Epithelial cell of proximal tubule (primary cell): ENCODE data around the gene POMGNT2. TPM values are rescaled to one million over a fixed set of nuclear protein-coding genes. Genes with fewer than 3 reads are reported as not detected.

ENCODE experiments used
- DNase-seq: peaks from one replicate; pipeline ENCODE4 v3.0.0-alpha.2; 2011; ENCODE audit warnings: low read depth
- H3K4me3 ChIP-seq: 2 replicates; pipeline ENCODE4 v1.5.1; 2011; ENCODE audit warnings: low read depth, mild to moderate bottlenecking, low read length
- total RNA-seq: library from RNA; depleted of rRNA; stranded (reverse); fragments of >200 nt; gene quantifications from 2 replicates; pipeline ENCODE4 v1.2.3, GENCODE V29; 2015
- TF ChIP-seq, protein P1 (sequence below): conservative IDR thresholded peaks from 2 replicates; pipeline ENCODE4 v1.5.1; 2012; ENCODE audit warnings: low read depth, mild to moderate bottlenecking, low read length

Gene POMGNT2
- total RNA-seq, 1 donor from 2014 or later, result 16.1 TPM

DNA sequence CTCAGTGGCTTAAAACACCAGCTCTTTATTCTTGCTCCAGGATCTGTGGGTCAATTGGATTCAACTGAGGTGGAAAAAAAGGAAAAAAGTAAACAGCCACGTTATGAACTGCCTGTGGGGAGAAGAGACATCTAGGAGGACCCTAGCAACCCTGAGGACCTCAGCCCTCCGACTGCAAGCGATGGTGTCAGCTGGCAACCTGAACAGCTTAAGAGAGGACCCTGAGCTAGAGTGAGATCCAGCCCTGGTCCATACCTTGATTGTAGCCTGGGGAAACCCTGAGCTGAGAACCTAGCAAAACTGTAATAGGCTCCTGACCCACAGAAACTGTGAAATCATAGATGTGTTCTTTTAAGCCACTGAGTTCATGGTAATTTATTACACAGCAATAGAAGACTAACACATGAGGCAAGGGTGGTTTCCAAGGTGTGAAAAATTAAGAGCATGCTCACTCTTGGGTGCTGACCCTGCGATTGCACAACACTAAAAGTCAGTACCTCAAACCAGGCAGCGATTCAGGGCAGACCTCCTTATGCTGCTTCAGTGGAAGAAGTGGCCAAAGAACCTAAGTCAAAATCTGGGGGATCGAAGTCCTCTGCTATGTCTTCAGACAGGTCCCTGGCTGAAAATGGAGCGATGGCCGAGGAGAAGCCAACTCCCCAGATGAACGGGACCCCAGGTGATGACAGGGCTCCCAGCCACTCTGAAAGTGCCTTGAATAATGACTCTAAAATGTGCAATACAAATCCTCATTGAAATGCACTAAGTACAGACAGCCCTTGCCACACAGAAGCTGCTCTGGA, 69.1 kb downstream of the POMGNT2 start:
- DNase-seq, result no peak
- H3K4me3 ChIP-seq, result no peak overlapping the region
- TF ChIP-seq, protein P1, sequence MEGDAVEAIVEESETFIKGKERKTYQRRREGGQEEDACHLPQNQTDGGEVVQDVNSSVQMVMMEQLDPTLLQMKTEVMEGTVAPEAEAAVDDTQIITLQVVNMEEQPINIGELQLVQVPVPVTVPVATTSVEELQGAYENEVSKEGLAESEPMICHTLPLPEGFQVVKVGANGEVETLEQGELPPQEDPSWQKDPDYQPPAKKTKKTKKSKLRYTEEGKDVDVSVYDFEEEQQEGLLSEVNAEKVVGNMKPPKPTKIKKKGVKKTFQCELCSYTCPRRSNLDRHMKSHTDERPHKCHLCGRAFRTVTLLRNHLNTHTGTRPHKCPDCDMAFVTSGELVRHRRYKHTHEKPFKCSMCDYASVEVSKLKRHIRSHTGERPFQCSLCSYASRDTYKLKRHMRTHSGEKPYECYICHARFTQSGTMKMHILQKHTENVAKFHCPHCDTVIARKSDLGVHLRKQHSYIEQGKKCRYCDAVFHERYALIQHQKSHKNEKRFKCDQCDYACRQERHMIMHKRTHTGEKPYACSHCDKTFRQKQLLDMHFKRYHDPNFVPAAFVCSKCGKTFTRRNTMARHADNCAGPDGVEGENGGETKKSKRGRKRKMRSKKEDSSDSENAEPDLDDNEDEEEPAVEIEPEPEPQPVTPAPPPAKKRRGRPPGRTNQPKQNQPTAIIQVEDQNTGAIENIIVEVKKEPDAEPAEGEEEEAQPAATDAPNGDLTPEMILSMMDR, result no peak

DNA sequence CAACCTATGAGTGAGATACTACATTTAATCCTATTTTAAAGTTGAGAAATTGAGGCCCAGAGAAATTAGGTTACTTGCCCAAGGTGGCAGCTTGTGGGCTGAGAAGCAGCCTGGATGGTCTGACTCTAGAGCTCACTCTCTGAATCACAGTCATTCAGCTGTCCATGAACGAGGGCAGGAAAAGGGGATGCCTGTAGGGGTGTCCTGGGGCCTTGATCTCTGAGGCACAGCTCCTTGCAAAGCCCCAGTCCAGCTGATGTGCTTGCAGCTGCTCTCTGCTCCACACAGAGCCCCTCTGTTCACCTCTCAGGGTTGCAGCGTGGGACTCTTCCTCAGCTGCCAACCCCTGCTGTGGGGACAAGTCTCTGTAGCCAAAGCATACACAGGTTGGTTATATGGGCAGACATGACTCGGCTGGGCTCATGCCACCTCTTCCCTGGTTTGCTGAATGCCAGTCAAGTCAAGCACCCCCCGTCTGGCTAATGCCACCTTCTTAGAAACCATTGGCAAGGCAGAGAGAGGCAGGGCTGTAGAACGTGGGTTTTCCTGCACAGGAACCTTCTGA, 70.0 kb downstream of the POMGNT2 start:
- DNase-seq, result no peak
- TF ChIP-seq, protein P1, result no peak
- H3K4me3 ChIP-seq, result no peak overlapping the region

DNA sequence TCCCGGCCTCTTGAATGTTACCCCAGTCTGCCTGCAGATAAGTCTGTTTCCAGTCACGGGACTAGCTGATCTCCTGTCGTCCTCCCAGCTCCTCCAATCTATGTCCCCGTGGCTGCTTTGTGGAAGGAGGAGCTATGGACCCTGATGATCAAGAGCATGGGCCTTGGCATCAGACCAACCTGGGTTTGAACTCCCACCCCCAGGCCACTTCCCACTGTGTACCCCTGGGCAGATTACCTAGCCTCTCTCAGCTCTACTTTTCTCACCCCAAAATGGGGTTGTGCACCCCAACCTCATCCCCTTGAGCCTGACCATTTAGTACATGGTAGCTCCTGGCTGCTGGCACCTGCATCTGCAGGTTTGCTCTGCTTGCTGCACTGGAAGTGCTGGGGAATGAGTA, 71.0 kb downstream of the POMGNT2 start:
- no peak overlapping the region for H3K4me3 ChIP-seq
- TF ChIP-seq, protein P1, result no peak

GRCh38 chr3:43034200-43034599, 71.7 kb downstream of the POMGNT2 start:
- no peak overlapping the region for H3K4me3 ChIP-seq
- TF ChIP-seq, protein P1, result no peak
- no peak for DNase-seq

More for the DNA sequence above, 71.0 kb downstream of the POMGNT2 start:
- DNase-seq, result no peak

DNA sequence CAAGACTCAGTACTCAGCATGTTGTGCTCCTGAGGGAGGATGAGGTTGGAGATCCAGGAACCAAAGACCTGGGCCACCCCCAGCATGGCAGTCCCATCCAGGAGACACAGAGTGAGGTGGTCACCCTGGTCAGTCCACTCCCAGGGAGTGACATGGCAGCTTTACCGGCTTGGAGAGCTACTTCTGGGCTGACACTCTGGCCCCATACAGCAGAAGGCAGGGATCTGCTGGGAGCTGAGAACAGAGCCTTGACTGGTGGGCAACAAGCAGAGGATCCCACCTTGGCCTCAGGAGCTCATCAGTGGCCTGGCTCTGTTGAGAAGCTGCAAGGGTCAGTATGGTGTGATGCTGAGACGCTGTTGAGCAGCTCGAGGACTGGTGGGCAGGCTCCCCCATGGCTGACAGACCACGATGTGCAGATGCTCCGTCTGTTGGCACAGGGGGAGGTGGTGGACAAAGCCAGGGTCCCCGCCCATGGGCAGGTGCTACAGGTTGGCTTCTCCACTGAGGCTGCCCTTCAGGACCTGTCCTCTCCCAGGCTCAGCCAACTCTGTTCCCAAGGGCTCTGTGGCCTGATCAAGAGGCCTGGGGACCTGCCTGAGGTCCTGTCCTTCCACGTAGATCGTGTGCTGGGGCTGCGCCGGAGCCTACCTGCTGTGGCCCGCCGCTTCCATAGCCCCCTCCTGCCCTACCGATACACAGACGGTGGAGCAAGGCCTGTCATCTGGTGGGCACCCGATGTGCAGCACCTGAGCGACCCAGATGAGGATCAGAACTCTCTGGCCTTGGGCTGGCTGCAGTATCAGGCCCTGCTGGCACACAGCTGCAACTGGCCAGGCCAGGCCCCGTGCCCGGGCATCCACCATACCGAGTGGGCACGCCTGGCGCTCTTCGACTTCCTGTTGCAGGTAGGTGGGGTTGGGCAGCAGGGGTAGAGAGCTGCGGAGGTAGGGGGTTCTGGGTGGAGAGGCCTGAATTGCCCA, 72.9 kb downstream of the POMGNT2 start:
- TF ChIP-seq, protein P1, result no peak
- H3K4me3 ChIP-seq, result no peak overlapping the region
- no peak for DNase-seq

- TF ChIP-seq, protein P1, result no peak
- H3K4me3 ChIP-seq, result no peak overlapping the region
- no peak for DNase-seq
Observed at GRCh38 chr3:43031889-43032545, 73.9 kb downstream of the POMGNT2 start.
